LHCN-M2 (cell line): ENCODE data around the gene SLFN5. TPM values are rescaled to one million over a fixed set of nuclear protein-coding genes. Genes with fewer than 3 reads are reported as not detected.
"Not testable (repeated sequence)": the region's sequence is repeated elsewhere in the genome, so short reads cannot be mapped to it uniquely, and the experiment has no call there.

Experiments used
- DNase-seq: peaks from one replicate; pipeline ENCODE4 v3.0.0-alpha.2; 2012; ENCODE audit warnings: low read depth
- polyA plus RNA-seq: library from polyadenylated mRNA; unstranded; fragments of >200 nt; gene quantifications from one replicate; pipeline ENCODE4 v1.2.1, GENCODE V29; 2012; ENCODE audit warnings: missing spikeins
- total RNA-seq: library from RNA; depleted of rRNA; stranded (reverse); fragments of >200 nt; gene quantifications from 2 replicates; pipeline ENCODE4 v1.2.3, GENCODE V29; 2014; rRNA removed

The SLFN5 gene
- 38.5 and 43.5 TPM in 2 replicates for total RNA-seq
- polyA plus RNA-seq: 9.2 TPM

GRCh38 chr17:35242805-35243560 lies at the start of gene SLFN5:
SLFN5 (plus strand) TSS chr17:35243072; CDS start chr17:35258691, 15,619 bp downstream.
- DNase-seq: peak; percentile 88

- not testable (repeated sequence) for DNase-seq
These were observed 48.9 kb upstream of the SLFN5 start, which contains the start of gene SLC35G3 for GRCh38 chr17:35194001-35194400. SLC35G3 (minus strand) TSS chr17:35194393; CDS start chr17:35194307, 86 bp downstream.

GRCh38 chr17:35195062-35195461 lies 47.8 kb upstream of the SLFN5 start:
- not testable (repeated sequence) for DNase-seq

DNA sequence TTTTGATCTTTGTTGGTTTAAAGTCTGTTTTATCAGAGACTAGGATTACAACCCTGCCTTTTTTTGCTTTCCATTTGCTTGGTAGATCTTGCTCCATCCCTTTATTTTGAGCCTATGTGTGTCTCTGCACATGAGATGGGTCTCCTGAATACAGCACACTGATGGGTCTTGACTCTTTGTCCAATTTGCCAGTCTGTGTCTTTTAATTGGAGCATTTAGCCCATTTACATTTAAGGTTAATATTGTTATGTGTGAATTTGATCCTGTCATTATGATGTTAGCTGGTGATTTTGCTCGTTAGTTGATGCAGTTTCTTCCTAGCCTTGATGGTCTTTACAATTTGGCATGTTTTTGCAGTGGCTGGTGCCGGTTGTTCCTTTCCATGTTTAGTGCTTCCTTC lies 40.3 kb upstream of the SLFN5 start:
- DNase-seq: not testable (repeated sequence)

DNA sequence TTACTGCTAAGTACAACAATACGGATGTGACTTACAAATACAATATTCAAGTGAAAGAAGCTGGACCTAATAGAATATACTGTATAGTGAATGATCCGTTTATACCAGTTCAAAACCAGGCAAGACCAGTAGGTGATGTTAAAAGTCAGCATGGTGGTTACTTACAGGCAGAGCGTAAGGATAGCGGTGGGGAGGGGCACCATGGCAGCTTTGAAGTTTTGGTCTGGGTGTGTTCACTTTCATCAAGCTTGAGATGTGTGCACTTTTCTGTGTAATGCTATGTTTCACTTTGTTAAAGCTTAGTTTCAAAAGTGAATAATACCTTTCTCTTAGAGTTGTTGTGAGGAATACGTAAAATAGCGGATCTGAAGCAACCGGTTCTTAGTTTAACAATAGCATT lies 32.1 kb upstream of the SLFN5 start:
- DNase-seq: no peak

DNA sequence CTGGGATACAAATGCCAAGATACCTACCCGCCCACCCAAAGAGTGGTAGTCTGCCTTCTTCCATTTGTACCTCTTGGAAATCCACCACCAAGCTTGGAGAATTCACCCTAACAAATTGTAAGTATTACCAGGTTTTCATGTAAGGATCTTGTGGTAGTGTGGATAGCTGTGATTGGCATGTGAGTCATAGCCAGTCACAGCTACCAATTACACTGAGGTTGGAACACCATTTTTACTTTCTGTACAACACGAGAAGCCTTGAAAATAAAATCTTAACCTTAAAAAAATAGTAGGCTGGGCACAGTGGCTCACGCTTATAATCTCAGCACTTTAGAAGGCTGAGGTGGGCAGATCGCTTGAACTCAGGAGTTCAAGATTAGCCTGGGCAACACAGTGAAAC lies 30.2 kb upstream of the SLFN5 start:
- DNase-seq: peak; percentile 11

DNA sequence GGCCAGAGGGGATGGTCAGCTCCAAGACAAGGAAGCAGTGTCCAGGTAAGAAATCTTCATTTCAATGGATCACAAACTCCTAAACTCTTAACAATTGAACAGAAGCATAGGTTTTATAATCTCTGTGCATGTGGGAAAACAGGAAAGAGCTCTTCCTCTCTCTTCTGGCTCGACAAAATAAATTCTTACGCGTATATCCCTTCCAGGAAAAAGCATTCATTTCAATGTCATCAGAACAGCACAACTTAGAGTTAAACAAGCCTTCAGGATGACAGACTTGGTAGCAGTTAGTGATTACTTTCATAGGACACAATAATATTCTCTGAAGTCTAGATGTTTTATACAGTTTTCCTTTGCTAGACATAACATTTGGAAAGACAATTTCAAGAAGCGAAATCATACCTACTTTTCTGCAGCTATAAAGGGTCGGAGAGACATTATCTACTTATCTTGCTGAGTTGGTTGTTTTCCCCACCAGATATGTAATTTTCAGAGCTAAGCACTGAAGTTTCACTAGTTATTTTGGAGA lies 29.4 kb upstream of the SLFN5 start:
- no peak for DNase-seq

GRCh38 chr17:35214192-35214591 lies 28.7 kb upstream of the SLFN5 start:
- DNase-seq: no peak

DNA sequence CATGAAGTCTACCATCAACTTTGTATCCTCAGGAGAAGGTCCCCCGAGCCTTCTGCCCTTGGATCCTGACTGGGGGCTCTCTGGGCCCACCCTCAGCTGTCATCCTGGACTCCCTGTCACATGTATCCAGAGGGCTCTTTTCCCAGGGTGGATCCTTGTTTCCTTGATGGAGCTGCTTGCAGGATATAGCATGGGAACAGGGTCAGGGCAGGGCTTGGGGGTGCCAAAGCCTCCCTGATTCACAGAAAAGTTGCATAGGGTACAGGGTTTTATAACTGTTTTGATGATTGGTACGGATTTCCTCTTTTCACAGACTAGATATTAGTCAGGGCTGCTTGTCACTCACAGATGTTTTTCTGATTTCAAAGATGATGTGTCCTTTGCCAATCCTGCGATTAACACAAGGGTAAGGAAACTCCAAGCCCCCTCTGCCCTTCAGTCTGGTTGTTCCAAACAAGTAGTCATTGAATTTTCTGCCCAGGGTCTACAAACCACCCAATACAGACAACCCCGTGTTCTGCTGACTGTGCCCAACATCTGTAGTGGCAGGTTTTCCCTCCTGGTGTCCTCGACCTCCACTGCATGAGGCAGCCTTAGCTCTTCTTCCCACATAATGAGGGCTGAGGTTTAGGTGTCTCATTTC lies 28.1 kb upstream of the SLFN5 start:
- no peak for DNase-seq

DNA sequence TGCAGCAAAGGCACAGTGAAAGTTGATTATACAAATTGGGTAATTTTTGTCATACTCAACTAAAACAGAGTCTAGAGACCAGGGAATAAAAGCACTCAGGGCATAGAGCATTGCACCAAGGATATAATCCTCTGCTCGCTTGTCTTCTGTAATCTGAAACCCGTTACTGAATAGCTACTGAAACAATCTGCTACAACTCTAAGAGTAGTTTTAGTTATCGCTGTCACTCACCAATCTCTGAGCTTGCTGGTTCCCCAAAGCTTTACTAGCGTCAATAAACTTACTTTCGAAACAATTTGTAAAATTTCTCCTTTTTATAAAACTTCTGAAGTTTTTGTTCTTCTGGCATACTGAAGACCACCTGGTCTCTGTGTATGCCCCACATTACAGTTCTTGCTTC lies 25.8 kb upstream of the SLFN5 start:
- no peak for DNase-seq

- no peak for DNase-seq
These were observed 24.0 kb upstream of the SLFN5 start for GRCh38 chr17:35218915-35219314.

- no peak for DNase-seq
These were observed 20.4 kb upstream of the SLFN5 start for GRCh38 chr17:35222452-35222851.

GRCh38 chr17:35224436-35224835 lies 18.4 kb upstream of the SLFN5 start:
- DNase-seq: no peak

DNA sequence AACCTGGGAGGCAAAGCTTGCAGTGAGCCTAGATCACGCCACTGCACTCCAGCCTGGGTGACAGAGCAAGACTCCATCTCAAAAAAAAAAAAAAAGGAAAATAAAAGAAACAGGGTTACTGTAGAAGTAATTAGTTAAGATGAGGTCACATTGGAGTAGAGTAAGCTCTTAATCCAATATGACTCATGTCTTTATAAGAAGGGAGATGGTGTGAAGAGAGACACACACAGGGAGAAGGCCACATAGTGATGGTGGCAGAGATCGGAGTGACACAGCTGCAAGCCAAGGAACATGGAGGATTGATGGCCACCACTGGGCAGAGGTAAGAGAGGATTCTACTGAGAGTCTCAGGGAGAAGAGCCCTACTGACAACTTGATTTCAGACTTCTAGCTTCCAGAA lies 15.3 kb upstream of the SLFN5 start:
- DNase-seq: no peak

- no peak for DNase-seq
These were observed 13.2 kb upstream of the SLFN5 start for GRCh38 chr17:35229638-35230037.

- DNase-seq: not testable (repeated sequence)
These were observed 8.6 kb upstream of the SLFN5 start for GRCh38 chr17:35234315-35234714.

DNA sequence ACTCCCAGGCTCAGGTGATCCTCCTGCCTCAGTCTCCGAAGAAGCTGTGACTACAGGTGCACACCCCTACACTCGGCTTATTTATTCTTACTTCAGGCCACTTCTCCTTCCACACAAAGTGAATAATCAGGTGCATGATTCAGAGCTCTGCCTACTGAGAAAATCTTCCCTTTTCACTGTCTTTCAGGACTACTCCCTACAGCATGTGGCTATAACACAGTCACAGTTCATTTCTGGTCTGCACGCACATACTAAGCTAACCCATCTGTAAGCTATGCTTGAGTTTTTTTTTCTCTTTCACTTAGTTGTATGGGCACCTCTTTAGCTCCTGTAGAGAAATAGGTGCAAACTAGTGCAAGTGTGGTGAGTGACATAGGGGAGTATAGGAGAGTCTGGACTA lies 7.6 kb upstream of the SLFN5 start:
- no peak for DNase-seq

DNA sequence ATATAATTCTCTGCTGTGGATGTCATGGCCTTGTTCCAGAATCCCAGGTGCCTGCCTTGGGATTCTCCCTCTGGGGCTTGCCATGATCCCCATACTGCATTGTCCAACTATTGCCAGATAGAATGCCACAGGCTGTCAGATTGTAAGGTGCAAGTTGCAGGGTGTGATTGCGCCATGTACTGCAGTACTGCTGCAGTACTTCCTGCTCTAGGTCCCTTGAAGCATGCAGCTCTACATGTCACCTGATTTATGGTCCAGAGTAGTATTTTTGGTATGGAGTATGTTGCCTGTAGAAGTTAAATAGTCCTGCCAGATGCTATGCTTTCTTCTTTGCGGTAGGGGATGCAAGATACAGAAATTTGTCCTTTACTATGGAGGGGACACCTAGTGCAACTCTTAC lies 7.0 kb upstream of the SLFN5 start:
- DNase-seq: no peak

DNA sequence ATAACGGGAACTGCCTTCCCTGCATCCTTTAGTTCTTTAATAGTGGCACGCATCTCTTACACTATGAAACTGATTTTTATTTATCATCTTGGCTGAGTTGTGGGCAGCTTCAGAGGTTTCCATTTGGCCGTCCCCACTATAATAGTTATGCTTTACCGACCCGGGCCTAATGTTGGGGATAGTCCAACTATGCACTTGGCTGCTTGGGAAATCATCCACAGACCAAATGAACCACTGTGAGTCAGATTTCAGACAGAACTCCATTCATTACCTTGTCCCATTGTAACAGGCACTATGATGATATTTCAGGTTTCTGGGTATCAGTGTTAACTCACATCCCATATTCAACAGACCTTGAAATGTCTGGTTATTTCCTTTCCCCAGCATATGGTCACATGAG lies 6.1 kb upstream of the SLFN5 start:
- no peak for DNase-seq

- DNase-seq: peak; percentile 71
These were observed 4.1 kb upstream of the SLFN5 start for GRCh38 chr17:35238821-35239220.

- DNase-seq: no peak
These were observed 3.0 kb upstream of the SLFN5 start for GRCh38 chr17:35239823-35240222.

DNA sequence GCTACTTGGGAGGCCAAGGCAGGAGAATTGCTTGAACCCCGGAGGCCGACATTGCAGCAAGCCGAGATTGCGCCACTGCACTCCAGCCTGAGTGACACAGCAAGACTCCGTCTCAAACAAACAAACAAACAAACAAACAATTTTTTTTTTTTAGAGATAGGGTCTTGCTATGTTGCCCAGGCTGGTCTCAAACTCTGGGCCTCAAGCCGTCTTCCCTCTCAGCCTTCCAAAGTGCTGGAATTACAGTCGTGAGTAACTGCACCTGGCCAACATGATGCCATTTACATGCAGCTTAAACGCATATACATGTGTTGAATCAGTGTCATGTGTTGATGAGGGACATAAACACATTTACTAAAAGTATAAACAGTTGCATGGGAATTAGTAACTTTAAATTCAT lies 2.0 kb upstream of the SLFN5 start:
- no peak for DNase-seq

GRCh38 chr17:35241520-35241919 lies 1.4 kb upstream of the SLFN5 start:
- no peak for DNase-seq
